BJ (cell line): ENCODE data around the gene ANO2. TPM values are rescaled to one million over a fixed set of nuclear protein-coding genes. Genes with fewer than 3 reads are reported as not detected.

Source experiments
- CTCF ChIA-PET: fragments of 350-600 bp; formaldehyde crosslinking; extraction: SDS; loops from one replicate; lab custom pipeline; 2021; ENCODE audit warnings: antibody characterized with exemption, inconsistent platforms; lab: Yijun Ruan, JAX
- POLR2A ChIA-PET: fragments of 300-600 bp; sonication (Branson Sonifier 250); formaldehyde crosslinking; extraction: SDS; loops from one replicate; lab custom pipeline; 2021; ENCODE audit warnings: antibody characterized with exemption; lab: Charles Lee
- DNase-seq: peaks from one replicate; pipeline ENCODE4 v3.0.0-alpha.2; 2011; ENCODE audit warnings: low read depth
- H3K27me3 ChIP-seq: 2 replicates; pipeline ENCODE4 v1.6.0; 2011; ENCODE audit warnings: low read length; ENCODE audit not compliant: control insufficient read depth, insufficient read depth
- H3K36me3 ChIP-seq: 2 replicates; pipeline ENCODE4 v1.5.1; 2011; ENCODE audit warnings: low read length; ENCODE audit not compliant: control insufficient read depth, insufficient read depth
- H3K4me3 ChIP-seq: 2 replicates; pipeline ENCODE4 v1.5.1; 2011; ENCODE audit warnings: low read depth, mild to moderate bottlenecking, control low read depth, low read length
- polyA plus RNA-seq: library from polyadenylated mRNA; depleted of rRNA; stranded (reverse); fragments of >200 nt; gene quantifications from 2 replicates; pipeline ENCODE4 v1.2.3, GENCODE V29; 2011
- TF ChIP-seq, protein P1 (sequence below): IDR thresholded peaks from 2 replicates; pipeline ENCODE4 v1.5.1; 2011; ENCODE audit warnings: low read depth, mild to moderate bottlenecking, control low read depth, inconsistent platforms, low read length, moderate library complexity; ENCODE audit not compliant: insufficient read depth

Gene ANO2
- polyA plus RNA-seq, 1 experiment, result 0.10 TPM

DNA sequence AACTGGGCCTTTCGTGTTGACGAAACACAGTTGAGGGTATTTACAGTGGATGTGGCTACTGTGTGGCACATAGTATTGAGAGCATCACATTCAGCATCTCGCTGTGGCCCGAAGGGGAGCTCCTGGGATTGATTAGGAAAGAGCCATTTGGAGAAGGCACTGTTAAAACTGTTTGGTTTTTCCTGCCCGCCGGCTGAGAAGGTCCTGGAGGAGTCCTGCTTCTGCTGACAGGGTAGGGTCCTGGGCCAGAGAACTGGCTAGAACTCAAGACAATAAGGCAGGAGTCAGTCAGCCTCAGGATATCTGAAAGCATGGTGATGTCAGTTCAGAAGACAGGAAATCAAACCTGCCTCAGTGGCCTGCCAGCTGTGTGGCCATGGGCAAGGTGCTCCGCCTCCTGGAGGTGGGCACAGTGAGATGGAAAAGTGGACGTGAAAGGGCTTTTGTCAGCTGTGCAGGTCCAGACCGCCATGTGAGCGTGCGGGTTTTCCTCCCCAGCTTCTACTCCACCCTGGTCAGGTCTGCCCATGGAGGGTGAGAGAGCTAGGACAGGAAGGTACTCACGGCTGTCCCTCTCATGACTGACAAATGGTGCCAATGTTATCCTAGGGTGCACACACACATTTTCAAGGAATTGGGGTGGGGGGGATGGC lies 420.8 kb downstream of the ANO2 start:
- H3K36me3 ChIP-seq, result no peaks in the 10 kb centered on the region
- POLR2A ChIA-PET, result no interaction called here
- H3K4me3 ChIP-seq, result no peak overlapping the region
- DNase-seq, result no peak
- TF ChIP-seq, protein P1, sequence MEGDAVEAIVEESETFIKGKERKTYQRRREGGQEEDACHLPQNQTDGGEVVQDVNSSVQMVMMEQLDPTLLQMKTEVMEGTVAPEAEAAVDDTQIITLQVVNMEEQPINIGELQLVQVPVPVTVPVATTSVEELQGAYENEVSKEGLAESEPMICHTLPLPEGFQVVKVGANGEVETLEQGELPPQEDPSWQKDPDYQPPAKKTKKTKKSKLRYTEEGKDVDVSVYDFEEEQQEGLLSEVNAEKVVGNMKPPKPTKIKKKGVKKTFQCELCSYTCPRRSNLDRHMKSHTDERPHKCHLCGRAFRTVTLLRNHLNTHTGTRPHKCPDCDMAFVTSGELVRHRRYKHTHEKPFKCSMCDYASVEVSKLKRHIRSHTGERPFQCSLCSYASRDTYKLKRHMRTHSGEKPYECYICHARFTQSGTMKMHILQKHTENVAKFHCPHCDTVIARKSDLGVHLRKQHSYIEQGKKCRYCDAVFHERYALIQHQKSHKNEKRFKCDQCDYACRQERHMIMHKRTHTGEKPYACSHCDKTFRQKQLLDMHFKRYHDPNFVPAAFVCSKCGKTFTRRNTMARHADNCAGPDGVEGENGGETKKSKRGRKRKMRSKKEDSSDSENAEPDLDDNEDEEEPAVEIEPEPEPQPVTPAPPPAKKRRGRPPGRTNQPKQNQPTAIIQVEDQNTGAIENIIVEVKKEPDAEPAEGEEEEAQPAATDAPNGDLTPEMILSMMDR, result no peak
- CTCF ChIA-PET, result interaction anchor here (0.8 to 2.1 kb wide), 2 partner anchors 12 to 42 kb away, joined by 3 to 12 read pairs; no protein-coding TSS in a partner anchor
- 0 out of 2 replicates have a peak, but pooled peaks cover 1% of the 10 kb centered on the region for H3K27me3 ChIP-seq

DNA sequence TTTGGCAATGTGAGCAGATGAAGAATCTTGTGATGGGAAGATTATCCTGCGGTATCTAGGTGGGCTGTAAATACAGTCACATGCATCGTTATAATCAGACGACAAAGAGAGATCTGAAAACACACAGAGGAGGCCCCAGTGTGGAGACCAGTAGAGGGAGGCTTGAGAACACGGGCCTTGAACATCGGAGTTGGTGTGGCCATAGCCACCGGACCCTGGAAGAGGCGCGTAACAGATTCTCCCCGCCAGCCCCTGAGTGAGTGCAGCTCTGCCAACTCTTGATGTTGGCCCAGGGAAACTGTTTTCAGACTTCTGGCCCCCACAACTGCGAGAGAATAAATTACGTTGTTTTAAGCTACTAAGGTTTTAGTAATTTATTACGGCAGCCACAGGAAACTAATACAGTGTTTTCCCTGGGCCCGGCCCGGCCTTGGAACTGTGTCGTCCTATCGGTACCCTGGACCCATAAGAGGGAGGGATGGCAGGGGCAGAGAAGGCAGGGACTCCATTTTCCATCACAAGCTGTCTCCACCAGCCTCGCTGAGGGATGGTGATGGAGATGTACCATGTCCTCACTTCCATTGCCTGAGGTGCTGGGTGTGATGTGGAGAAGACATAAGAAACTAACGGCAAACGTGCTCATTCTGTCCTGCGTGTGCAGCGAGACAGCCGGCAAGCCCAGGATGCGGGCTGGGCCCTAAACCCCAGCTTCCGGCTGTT lies 421.5 kb downstream of the ANO2 start:
- H3K4me3 ChIP-seq, result no peak overlapping the region
- CTCF ChIA-PET, result interaction anchor here (2.1 kb wide), 1 partner anchor 12 kb away, joined by 12 read pairs; no protein-coding TSS in a partner anchor
- POLR2A ChIA-PET, result no interaction called here

DNA sequence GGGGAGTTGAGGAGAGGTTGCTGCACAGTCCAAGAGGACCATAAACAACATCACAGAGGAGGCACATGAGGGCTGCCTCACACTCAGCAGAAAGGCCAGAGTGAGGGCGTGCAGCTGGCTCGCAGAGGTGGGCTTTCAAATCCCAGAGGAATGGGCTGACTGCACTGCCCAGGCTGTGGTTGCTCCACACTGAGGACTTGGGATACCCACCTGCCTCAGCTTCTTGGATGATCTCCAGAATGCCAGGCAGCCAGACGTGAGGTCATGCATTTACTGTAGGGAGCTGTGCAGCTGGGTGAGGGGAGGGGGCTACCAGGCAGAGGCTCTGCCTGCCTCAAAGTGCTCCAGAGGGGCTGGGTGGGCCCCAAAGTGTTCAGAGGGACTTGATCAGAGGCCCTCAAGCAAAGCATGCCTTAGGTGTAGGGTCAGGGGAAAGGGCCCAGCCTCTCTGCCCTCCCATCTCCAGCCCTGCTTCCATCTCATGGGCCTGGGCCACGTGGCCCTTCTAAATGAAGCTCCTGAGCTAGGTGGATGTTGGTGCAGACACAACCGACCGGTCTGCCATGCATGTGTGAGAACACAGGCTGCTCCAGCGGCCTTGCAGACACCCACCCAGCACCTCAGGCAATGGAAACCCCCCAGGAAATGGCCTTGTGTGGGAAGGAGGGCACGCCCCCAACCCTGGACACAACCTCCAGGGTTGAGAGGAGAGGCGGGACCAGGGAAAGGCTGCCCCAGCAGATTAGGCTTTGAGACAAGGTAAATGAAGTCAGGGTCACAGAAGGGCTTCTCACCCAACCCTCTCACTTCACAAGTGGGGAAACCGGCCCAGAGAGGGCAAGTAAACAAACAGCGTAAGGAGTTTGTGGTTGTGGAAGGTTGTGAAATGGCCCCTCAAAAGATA lies 422.4 kb downstream of the ANO2 start:
- POLR2A ChIA-PET, result no interaction called here
- Histone ChIP-seq H3K27me3 (no peaks in the 10 kb centered on the region), H3K4me3 (no peak overlapping the region), H3K36me3 (no peaks in the 10 kb centered on the region)
- CTCF ChIA-PET, result no interaction called here
- DNase-seq, result no peak
- TF ChIP-seq, protein P1, result no peak

More for the DNA sequence above, 421.5 kb downstream of the ANO2 start:
- TF ChIP-seq, protein P1, result no peak
- no peak for DNase-seq
- 0 out of 2 replicates have a peak, but pooled peaks cover 1% of the 10 kb centered on the region for H3K27me3 ChIP-seq
- no peaks in the 10 kb centered on the region for H3K36me3 ChIP-seq

DNA sequence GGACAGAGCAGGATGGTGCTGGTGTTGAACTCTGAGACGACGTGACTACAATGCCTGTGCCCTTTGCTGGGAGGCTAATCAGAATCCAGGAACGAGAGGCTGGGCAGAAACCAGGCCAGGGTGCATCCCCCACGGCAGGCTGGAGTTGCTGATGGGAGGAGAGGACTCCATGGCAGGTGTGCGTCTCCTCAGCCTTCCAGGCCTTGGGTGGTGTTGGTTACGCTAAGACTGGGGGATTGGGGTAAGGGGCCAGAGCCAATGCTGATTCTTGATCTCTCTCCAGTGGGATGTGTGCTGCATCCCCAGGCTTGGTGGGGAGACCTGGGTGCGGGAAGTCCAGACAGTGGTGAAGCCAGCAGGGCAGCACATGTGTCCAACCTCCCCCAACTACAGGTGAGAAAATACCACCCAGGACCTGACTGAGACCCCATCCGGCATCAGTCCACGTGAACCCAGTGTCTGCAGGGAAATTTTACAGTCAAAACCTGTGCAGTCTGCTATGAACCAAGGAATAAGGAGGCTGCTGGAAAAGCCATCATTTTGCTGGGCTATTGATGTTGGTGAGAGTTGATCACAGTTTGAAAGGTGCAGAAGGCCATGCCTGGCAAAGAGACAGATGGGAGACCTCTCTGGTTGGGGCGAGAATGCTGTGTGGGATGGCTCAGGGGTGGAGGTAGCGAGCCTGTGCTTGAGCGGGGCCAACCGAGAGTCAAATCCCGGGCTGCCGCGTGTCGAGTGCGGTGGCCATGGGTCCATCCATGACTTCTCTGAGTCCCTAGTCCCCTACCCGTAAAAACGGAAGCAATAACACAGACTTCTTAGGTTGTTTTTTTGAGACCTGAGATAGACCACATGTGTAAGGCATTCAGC lies 423.4 kb downstream of the ANO2 start:
- POLR2A ChIA-PET, result no interaction called here
- Histone ChIP-seq H3K27me3 (no peaks in the 10 kb centered on the region), H3K36me3 (no peaks in the 10 kb centered on the region), H3K4me3 (no peak overlapping the region)
- no peak for DNase-seq
- CTCF ChIA-PET, result interaction anchor here (1.4 kb wide), 1 partner anchor 10 kb away, joined by 4 read pairs; no protein-coding TSS in a partner anchor
- TF ChIP-seq, protein P1, result no peak
